ENCODE results near the gene SHISA9. TPM values are rescaled to one million over a fixed set of nuclear protein-coding genes. Genes with fewer than 3 reads are reported as not detected.

The SHISA9 gene
- polyA plus RNA-seq, 3 donors: 0.01 TPM; not detected in 2

GRCh38 chr16:13105427-13105826 lies 204.0 kb downstream of the SHISA9 start:
- Histone ChIP-seq H3K4me2 (replicated peaks; ENCODE audit: extremely low read depth, low read length, poor library complexity, severe bottlenecking) (no peak overlapping the region), H3K9me3 (replicated peaks in 1 of 2; ENCODE audit: control insufficient read depth in 1 of 2, insufficient read depth in 1 of 2, low read length in 2 of 2) (peaks cover 3 to 6% of the 10 kb centered on the region in 2 donors), H3K27me3 (ENCODE audit: control insufficient read depth in 2 of 2, insufficient read depth in 2 of 2, low read length in 2 of 2) (no peaks in the 10 kb centered on the region), H2AFZ (ENCODE audit: insufficient read depth, low read depth, low read length, poor library complexity, severe bottlenecking) (no peak overlapping the region), H4K20me1 (ENCODE audit: insufficient read depth, low read length) (no peaks in the 10 kb centered on the region), H3K4me1 (ENCODE audit: control insufficient read depth in 1 of 2, insufficient read depth in 2 of 2, low read length in 2 of 2) (no peaks in the 10 kb centered on the region), H3K27ac (ENCODE audit: low read depth in 1 of 2, low read length in 2 of 2) (no peak overlapping the region), H3K36me3 (replicated peaks in 1 of 2; ENCODE audit: control insufficient read depth in 1 of 2, insufficient read depth in 2 of 2, low read length in 2 of 2) (no peaks in the 10 kb centered on the region), H3K4me3 (replicated peaks in 1 of 3; ENCODE audit: low read depth in 2 of 3, low read length in 3 of 3) (no peak overlapping the region), H3K9ac (ENCODE audit: insufficient read depth, low read length, poor library complexity, severe bottlenecking) (no peak overlapping the region), H3K79me2 (ENCODE audit: insufficient read depth, low read length) (no peaks in the 10 kb centered on the region)
- H3K27ac Mint-ChIP-seq: no peak overlapping the region
- intact Hi-C loops (cut with micrococcal nuclease): no loop called here
- H3K9me3 Mint-ChIP-seq: peaks cover 2 to 21% (median 14%) of the 10 kb centered on the region in 7 donors
- H3K4me1 Mint-ChIP-seq: no peaks in the 10 kb centered on the region
- DNase-seq: no peak
- H3K4me3 Mint-ChIP-seq: no peak overlapping the region
- TF ChIP-seq CTCF (IDR thresholded peaks at IDR 0.05): no peak
- peaks cover 0 to 1% (median 0%) of the 10 kb centered on the region in 3 donors for H3K27me3 Mint-ChIP-seq (ENCODE audit: low read depth in 3 of 3)
- H3K36me3 Mint-ChIP-seq: no peaks in the 10 kb centered on the region
- 94% methylated on average over 3 of the region's 5 CpGs for WGBS (ENCODE audit: insufficient coverage)

- Mint-ChIP-seq H3K4me3 (no peak overlapping the region), H3K27me3 (ENCODE audit: low read depth in 3 of 3) (no peaks in the 10 kb centered on the region), H3K4me1 (no peaks in the 10 kb centered on the region), H3K27ac (no peak overlapping the region), H3K36me3 (no peaks in the 10 kb centered on the region), H3K9me3 (peaks cover 2 to 21% (median 11%) of the 10 kb centered on the region in 7 donors)
- H3K4me1 ChIP-seq (ENCODE audit: control insufficient read depth in 1 of 2, insufficient read depth in 2 of 2, low read length in 2 of 2): no peaks in the 10 kb centered on the region
- no peak for TF ChIP-seq CTCF (IDR thresholded peaks at IDR 0.05)
- no peaks in the 10 kb centered on the region for H3K79me2 ChIP-seq (ENCODE audit: insufficient read depth, low read length)
- WGBS (ENCODE audit: insufficient coverage): no CpG with 5 or more reads among the region's 2 CpGs
- peaks cover 3 to 6% of the 10 kb centered on the region in 2 donors for H3K9me3 ChIP-seq (replicated peaks in 1 of 2; ENCODE audit: control insufficient read depth in 1 of 2, insufficient read depth in 1 of 2, low read length in 2 of 2)
- no peak overlapping the region for H2AFZ ChIP-seq (ENCODE audit: insufficient read depth, low read depth, low read length, poor library complexity, severe bottlenecking)
- no peak overlapping the region for H3K4me2 ChIP-seq (replicated peaks; ENCODE audit: extremely low read depth, low read length, poor library complexity, severe bottlenecking)
- no peaks in the 10 kb centered on the region for H3K27me3 ChIP-seq (ENCODE audit: control insufficient read depth in 2 of 2, insufficient read depth in 2 of 2, low read length in 2 of 2)
- no peak for DNase-seq
- intact Hi-C loops (cut with micrococcal nuclease): no loop called here
- no peak overlapping the region for H3K27ac ChIP-seq (ENCODE audit: low read depth in 1 of 2, low read length in 2 of 2)
- no peak overlapping the region for H3K4me3 ChIP-seq (replicated peaks in 1 of 3; ENCODE audit: low read depth in 2 of 3, low read length in 3 of 3)
- no peaks in the 10 kb centered on the region for H4K20me1 ChIP-seq (ENCODE audit: insufficient read depth, low read length)
- no peaks in the 10 kb centered on the region for H3K36me3 ChIP-seq (replicated peaks in 1 of 2; ENCODE audit: control insufficient read depth in 1 of 2, insufficient read depth in 2 of 2, low read length in 2 of 2)
- no peak overlapping the region for H3K9ac ChIP-seq (ENCODE audit: insufficient read depth, low read length, poor library complexity, severe bottlenecking)
These were observed 205.1 kb downstream of the SHISA9 start for GRCh38 chr16:13106464-13106863.

Data from CD14-positive monocyte (primary cell).